ENCODE data around the gene ADAMTS4. TPM values are rescaled to one million over a fixed set of nuclear protein-coding genes. Genes with fewer than 3 reads are reported as not detected.

Gene ADAMTS4
- total and polyA plus RNA-seq, 5 experiments from 2014 or later, result 0.07 to 7.0 (median 0.34) TPM

DNA sequence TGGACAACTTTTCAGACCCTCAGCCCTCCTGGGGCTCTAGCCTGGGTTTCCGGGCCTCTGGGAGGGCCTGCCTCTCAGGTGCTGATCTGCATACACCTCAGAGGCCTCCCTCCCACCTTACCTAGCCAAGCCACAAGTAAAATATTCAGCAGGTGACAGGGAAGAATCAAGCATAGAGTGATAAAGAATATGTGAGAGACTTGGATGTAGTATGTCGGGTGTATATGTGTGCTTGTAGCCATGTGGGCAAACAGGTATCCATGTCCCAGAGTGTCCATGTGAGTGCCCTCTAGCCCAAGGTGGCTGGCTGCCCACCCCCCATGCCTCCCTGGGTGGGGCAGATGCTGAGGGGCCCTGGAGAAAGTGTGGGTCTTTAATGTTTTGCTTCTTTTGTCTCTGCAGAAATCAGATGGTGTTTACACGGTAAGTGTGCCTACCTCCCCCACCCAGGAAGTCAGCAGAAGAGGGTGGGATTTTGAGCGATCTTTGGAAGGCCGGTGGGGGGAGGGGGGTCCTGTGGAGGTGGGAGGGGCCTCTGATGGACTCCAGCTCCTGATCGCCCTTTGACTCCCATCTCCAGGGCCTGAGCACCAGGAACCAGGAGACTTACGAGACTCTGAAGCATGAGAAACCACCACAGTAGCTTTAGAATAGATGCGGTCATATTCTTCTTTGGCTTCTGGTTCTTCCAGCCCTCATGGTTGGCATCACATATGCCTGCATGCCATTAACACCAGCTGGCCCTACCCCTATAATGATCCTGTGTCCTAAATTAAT lies 19.6 kb upstream of the ADAMTS4 start:
- POLR2A ChIA-PET, result interaction anchor here (0.5 to 15.0 kb wide), 11 partner anchors 8 to 739 kb away, joined by 3 to 231 read pairs (median 5); partner anchors contain the start of genes NDUFS2 and PPOX
- Mint-ChIP-seq H3K9me3 (no peaks in the 10 kb centered on the region), H3K4me1 (peaks cover 48 to 79% (median 70%) of the 10 kb centered on the region in 4 donors), H3K36me3 (peaks cover 5 to 20% (median 13%) of the 10 kb centered on the region in 3 donors), H3K27me3 (no peaks in the 10 kb centered on the region), H3K4me3 (peak overlapping the region; percentile 57 to 89 (median 80)), H3K27ac (peak overlapping the region; percentile 90 to 97 (median 96))
- ATAC-seq (peak; percentile 54 to 68), DNase-seq (peak in 2 of 10 donors; percentile 27 to 29)

DNA sequence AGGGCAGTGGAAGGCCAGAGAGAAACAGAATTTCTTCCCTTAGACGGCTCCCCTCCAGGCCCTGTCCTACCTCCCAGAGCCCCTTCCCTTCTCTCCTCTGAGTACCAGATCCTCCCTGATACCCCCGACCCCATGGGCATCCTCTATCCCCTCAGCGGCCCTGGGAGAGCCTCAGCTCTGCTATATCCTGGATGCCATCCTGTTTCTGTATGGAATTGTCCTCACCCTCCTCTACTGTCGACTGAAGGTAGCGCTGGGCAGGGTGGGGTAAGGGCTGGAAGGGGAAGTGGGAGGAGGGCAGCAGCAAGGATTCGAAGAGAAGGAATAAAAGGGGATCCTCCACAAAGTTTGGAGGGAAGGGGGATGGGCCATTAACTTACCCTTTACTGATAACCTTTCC lies 19.0 kb upstream of the ADAMTS4 start:
- Mint-ChIP-seq H3K4me3 (peak overlapping the region; percentile 57 to 89 (median 80)), H3K36me3 (peaks cover 5 to 26% (median 19%) of the 10 kb centered on the region in 3 donors), H3K4me1 (peaks cover 47 to 77% (median 68%) of the 10 kb centered on the region in 4 donors), H3K27me3 (no peaks in the 10 kb centered on the region), H3K9me3 (no peaks in the 10 kb centered on the region), H3K27ac (peak overlapping the region; percentile 90 to 97 (median 96))
- no peak for DNase-seq
- ATAC-seq, result no peak
- POLR2A ChIA-PET, result interaction anchor here (0.6 to 15.0 kb wide), 9 partner anchors 6 to 738 kb away, joined by 3 to 231 read pairs (median 4); partner anchors contain the start of genes APOA2, NDUFS2 and TOMM40L

DNA sequence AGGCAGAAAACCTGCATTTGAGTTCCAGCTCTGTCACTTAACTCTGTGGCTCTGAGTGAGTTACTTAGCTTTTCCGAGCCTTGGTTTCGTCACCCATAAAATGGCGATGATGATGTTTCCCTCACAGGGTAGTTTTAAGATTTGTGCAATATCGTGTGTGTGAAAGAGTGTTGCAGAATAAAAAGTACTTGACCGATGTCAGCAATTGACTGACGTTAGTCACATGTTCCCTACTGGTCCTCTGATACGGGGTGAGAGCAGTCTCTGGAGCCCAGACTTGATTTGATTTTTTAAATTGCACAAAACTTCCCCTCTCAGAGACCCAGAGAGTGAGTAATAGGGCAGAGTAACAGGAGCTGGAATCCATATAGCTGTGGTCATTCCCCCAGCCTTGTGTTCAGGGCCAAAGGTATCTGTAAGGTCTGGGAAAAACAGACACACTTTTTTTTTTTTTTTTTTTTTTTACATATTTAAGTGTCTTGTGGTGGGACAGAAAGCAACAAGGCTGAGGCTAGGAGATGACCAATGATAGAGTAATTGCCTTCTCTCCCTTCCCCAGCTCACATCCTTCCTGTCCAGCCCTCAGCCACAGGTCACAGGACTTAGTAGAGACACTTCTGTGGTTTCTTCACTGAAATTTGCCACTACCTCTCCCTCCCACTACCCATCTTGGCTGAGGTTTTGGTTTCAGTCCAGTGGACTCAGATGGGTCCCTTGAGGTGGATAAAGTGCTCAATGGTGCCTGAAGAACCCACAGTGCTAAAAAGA lies 18.3 kb upstream of the ADAMTS4 start:
- H3K27me3 Mint-ChIP-seq, result no peaks in the 10 kb centered on the region
- H3K4me3 Mint-ChIP-seq, result peak overlapping the region; percentile 57 to 89 (median 81)
- POLR2A ChIA-PET, result interaction anchor here (0.6 to 15.0 kb wide), 11 partner anchors 7 to 880 kb away, joined by 3 to 231 read pairs (median 4); partner anchors contain the start of genes APOA2, NDUFS2, PCP4L1 and TOMM40L

DNA sequence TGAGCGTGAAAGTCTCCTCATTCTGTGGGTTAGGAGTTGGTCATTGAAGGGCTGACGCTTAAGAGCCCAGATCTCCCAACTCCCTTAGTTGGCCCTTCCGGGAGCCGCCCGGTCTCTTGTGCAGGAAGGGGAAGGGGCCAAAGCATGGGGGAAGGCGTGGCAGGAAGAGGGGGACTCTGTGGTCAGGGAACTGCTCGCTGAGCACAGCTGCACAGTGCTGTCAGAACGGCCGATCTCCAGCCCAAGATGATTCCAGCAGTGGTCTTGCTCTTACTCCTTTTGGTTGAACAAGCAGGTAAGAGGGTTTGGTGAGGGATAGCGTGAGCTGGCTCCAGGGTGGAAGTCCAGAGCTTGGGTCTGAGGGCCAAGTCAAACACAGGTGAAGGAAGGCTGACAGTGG lies 16.2 kb upstream of the ADAMTS4 start, which contains the start of gene FCER1G:
Gene FCER1G (plus strand): TSS at position 220 of the 400 bp plus-strand sequence. CDS start 27 bp downstream, at position 247.
- Mint-ChIP-seq H3K4me3 (peak within 1 kb of the TSS; percentile 67 to 88 (median 80)), H3K27ac (peak within 1 kb of the TSS; percentile 82 to 97 (median 92)), H3K9me3 (no peaks in the 10 kb centered on the region), H3K4me1 (peaks cover 39 to 60% (median 56%) of the 10 kb centered on the region in 4 donors), H3K36me3 (peaks cover 6 to 53% (median 21%) of the 10 kb centered on the region in 3 donors), H3K27me3 (no peaks in the 10 kb centered on the region)
- POLR2A ChIA-PET, result interaction anchor here (0.6 to 15.0 kb wide), 9 partner anchors 9 to 98 kb away, joined by 3 to 231 read pairs (median 7); partner anchors contain the start of genes APOA2, NDUFS2, SDHC and TOMM40L
- peak; percentile 20 to 23 for ATAC-seq
- DNase-seq, result no peak

More for the DNA sequence above, 18.3 kb upstream of the ADAMTS4 start:
- DNase-seq, result no peak
- Mint-ChIP-seq H3K27ac (peak overlapping the region; percentile 90 to 97 (median 96)), H3K9me3 (no peaks in the 10 kb centered on the region), H3K36me3 (peaks cover 5 to 33% (median 19%) of the 10 kb centered on the region in 3 donors), H3K4me1 (peaks cover 45 to 72% (median 64%) of the 10 kb centered on the region in 4 donors)
- peak; percentile 18 to 35 for ATAC-seq

DNA sequence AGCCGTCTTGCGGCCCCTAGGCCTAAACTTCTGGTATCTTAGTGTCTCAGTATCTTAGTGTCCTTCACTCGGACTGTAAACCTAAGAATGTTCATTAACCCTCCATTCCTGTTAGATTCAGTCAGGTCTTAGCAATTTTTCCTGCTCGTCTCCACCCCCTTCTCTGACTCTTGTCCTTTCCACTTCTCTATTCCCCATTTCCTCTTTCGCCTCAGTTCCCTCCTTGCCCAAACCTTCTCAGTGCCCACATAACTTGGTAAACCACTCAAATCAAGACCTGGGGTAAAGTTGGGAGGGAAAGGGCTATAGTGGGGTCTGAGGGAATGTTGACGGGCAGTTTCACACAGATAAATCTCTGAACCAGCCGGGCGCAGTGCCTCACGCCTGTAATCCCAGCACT lies 15.5 kb upstream of the ADAMTS4 start:
- peaks cover 42 to 60% (median 56%) of the 10 kb centered on the region in 4 donors for H3K4me1 Mint-ChIP-seq
- peak overlapping the region in 7 of 10 donors; percentile 3 to 88 (median 69) for H3K4me3 Mint-ChIP-seq
- H3K36me3 Mint-ChIP-seq, result peaks cover 9 to 58% (median 28%) of the 10 kb centered on the region in 3 donors
- peak overlapping the region in 9 of 10 donors; percentile 28 to 97 (median 90) for H3K27ac Mint-ChIP-seq
- no peak for DNase-seq
- H3K27me3 Mint-ChIP-seq, result no peaks in the 10 kb centered on the region
- POLR2A ChIA-PET, result interaction anchor here (0.7 to 10.4 kb wide), 3 partner anchors 8 to 97 kb away, joined by 3 to 113 read pairs (median 7); partner anchors contain the start of genes APOA2 and TOMM40L
- no peak for ATAC-seq
- no peaks in the 10 kb centered on the region for H3K9me3 Mint-ChIP-seq

DNA sequence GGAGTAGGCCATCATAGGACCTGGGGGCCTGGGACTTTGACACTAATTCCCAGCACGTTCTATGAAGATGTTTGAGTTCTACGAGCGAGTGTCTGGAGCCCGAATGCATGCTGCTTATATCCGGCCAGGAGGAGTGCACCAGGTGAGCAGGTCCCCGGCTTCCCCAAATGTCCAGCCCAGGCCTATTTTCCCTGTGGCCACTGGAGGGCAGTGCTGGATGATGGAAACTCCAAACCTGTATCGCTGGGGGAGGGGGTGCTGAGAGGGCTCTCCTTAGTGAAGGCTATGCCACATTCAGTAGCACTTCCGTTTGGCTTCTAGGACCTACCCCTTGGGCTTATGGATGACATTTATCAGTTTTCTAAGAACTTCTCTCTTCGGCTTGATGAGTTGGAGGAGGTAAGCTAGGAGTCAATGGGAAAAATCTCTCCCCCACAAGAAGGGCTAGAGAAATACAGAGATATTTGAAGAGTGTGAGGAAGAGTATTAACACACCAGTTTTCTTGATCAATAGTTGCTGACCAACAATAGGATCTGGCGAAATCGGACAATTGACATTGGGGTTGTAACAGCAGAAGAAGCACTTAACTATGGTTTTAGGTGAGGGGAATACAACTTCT lies 11.0 kb upstream of the ADAMTS4 start:
- H3K9me3 Mint-ChIP-seq, result no peaks in the 10 kb centered on the region
- POLR2A ChIA-PET, result interaction anchor here (0.6 to 10.4 kb wide), 6 partner anchors 8 to 96 kb away, joined by 3 to 113 read pairs (median 6); partner anchors contain the start of genes APOA2, NDUFS2 and TOMM40L
- H3K4me1 Mint-ChIP-seq, result peaks cover 22 to 54% (median 45%) of the 10 kb centered on the region in 4 donors
- H3K4me3 Mint-ChIP-seq, result no peak overlapping the region
- peaks cover 9 to 96% (median 29%) of the 10 kb centered on the region in 3 donors for H3K36me3 Mint-ChIP-seq
- no peaks in the 10 kb centered on the region for H3K27me3 Mint-ChIP-seq
- ATAC-seq, result peak; percentile 96 to 97
- DNase-seq, result peak; percentile 62 to 90 (median 75)
- H3K27ac Mint-ChIP-seq, result peak overlapping the region; percentile 46 to 91 (median 83)

DNA sequence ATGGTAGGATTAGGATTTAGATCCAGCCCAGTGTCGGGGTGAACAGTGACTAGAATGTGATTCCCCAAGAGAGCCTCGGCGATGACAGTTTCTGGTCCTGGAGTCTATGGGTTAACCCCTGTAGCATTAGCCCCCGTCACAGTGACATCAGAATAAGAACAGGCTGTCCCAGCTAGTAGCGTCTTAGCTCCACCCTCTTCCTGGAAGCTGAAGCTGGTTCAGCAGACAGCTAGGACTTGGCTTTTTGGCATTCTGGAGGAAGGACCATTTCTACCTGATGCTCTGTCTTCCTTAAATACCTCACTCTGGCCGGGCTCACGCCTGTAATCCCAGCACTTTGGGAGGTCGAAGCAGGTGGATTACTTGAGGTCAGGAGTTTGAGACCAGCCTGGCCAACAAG lies 8.3 kb upstream of the ADAMTS4 start:
- Mint-ChIP-seq H3K4me1 (peaks cover 25 to 65% (median 57%) of the 10 kb centered on the region in 4 donors), H3K9me3 (no peaks in the 10 kb centered on the region), H3K4me3 (no peak overlapping the region), H3K27ac (peak overlapping the region in 3 of 10 donors; percentile 24 to 59 (median 41)), H3K36me3 (peaks cover 11 to 82% (median 11%) of the 10 kb centered on the region in 3 donors), H3K27me3 (no peaks in the 10 kb centered on the region)
- POLR2A ChIA-PET, result interaction anchor here (2.0 to 7.3 kb wide), 2 partner anchors 15 to 99 kb away, joined by 6 to 231 read pairs; partner anchors contain the start of genes APOA2, FCER1G and TOMM40L
- ATAC-seq (no peak), DNase-seq (no peak)

DNA sequence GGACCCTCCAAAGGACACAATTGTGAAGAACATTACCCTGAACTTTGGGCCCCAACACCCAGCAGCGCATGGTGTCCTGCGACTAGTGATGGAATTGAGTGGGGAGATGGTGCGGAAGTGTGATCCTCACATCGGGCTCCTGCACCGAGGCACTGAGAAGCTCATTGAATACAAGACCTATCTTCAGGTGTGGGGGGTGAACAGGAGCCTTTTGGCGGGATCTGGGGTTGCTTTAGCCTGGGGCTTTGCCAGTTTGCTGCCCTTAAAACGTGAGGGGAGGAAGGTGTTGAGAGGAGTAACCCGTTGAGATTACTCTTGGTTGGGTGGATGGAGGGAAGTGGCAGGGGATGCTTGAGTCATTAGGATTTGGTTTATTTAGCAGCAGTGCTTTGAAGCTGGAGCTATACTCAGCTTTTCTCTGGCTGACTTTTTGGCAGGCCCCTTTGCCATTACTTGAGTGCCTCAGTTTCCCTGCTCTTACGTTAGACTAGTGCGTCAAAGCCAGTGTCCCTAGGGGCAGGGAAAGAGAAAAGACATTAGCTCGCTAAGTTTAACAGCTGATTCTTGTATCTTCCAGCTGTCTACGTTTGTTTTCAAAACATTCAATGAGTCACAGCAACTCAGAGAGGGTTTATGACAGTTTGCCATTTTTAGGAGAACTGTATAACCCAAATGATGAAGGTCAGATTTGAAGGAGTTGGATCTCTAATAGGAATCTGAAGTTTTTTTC lies 7.7 kb upstream of the ADAMTS4 start:
- no peak overlapping the region for H3K4me3 Mint-ChIP-seq
- H3K9me3 Mint-ChIP-seq, result no peaks in the 10 kb centered on the region
- H3K27me3 Mint-ChIP-seq, result no peaks in the 10 kb centered on the region
- DNase-seq (no peak), ATAC-seq (no peak)
- POLR2A ChIA-PET, result interaction anchor here (0.6 to 7.3 kb wide), 5 partner anchors 8 to 108 kb away, joined by 3 to 231 read pairs (median 6); partner anchors contain the start of genes APOA2, FCER1G, SDHC and TOMM40L
- peaks cover 27 to 71% (median 60%) of the 10 kb centered on the region in 4 donors for H3K4me1 Mint-ChIP-seq
- H3K27ac Mint-ChIP-seq, result peak overlapping the region in 7 of 10 donors; percentile 3 to 86 (median 71)
- H3K36me3 Mint-ChIP-seq, result peaks cover 11 to 76% (median 11%) of the 10 kb centered on the region in 3 donors

DNA sequence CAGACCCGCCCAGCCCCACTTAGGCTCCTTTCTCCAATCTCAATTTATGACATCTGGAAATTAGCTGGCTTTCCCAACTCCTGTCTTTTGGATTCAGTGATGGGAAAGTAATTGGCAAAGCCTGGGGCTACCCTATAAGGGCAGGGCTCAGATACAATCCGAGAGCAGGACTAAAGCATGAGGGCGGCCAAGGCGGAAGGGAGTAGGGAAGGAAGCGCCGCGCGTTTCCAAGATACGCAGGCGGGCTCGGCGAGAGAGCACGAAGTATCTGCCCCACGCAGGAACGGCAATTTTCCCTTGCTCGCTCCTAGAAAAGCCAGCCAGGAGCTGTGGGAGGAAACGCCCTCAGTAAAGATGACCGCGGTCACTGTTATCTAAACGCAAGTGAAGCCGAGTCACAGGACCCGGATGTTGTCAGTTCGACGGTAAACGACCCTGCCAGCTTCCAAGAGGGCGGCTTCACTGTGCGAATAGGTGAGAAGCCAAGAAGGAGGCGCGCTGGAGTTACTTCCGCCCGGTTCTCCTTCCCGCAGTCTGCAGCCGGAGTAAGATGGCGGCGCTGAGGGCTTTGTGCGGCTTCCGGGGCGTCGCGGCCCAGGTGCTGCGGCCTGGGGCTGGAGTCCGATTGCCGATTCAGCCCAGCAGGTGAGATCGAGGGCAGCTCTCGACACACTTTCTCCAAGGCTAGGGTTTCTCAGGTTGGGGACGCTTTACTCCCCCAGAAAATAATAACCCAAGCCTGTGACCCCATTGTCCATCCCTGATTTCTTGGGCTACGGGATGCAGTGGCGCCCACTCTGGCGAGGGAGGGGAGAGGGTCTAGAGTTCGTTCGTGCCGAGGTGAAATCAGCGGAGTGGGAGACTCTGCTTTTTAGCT lies 3.2 kb upstream of the ADAMTS4 start, which contains the start of gene NDUFS2:
Gene NDUFS2 (plus strand): TSS at position 532 of the 877 bp plus-strand sequence. CDS start 19 bp downstream, at position 551.
- Mint-ChIP-seq H3K27me3 (no peaks in the 10 kb centered on the region), H3K4me3 (peak within 1 kb of the TSS; percentile 92 to 97 (median 94)), H3K36me3 (peaks cover 0 to 33% (median 7%) of the 10 kb centered on the region in 3 donors), H3K9me3 (no peaks in the 10 kb centered on the region), H3K27ac (peak within 1 kb of the TSS; percentile 95 to 99 (median 99)), H3K4me1 (peaks cover 32 to 83% (median 71%) of the 10 kb centered on the region in 4 donors)
- POLR2A ChIA-PET, result interaction anchor here (0.5 to 7.3 kb wide), 30 partner anchors 9 to 1128 kb away, joined by 3 to 231 read pairs (median 6); partner anchors contain the start of genes APOA2, B4GALT3, DEDD and FCER1G
- peak; percentile 83 to 98 (median 94) for DNase-seq
- peak; percentile 97 to 98 for ATAC-seq

All from naive thymus-derived CD8-positive, alpha-beta T cell (primary cell).